Astrocyte (in vitro differentiated cells and primary cell): ENCODE results near the gene SPATA19. TPM values are rescaled to one million over a fixed set of nuclear protein-coding genes. Genes with fewer than 3 reads are reported as not detected.

Source experiments
- DNase-seq: peaks from one replicate; pipeline ENCODE4 v3.0.0-alpha.2; 2010; ENCODE audit warnings: low read depth
- FAIRE-seq: peaks from 2 replicates; lab custom pipeline; 2011; peaks lifted over from hg19 to GRCh38; lab: Jason Lieb, UNC
- H2AFZ ChIP-seq: 2 replicates; pipeline ENCODE4 v1.6.0; 2012; ENCODE audit warnings: low read depth, low read length, inconsistent platforms
- H3K27ac ChIP-seq: 2 replicates; pipeline ENCODE4 v1.5.1; 2011; ENCODE audit warnings: low read depth, low read length, inconsistent platforms
- H3K27me3 ChIP-seq: 2 replicates; pipeline ENCODE4 v1.6.0; 2011; ENCODE audit warnings: low read length, inconsistent platforms; ENCODE audit not compliant: insufficient read depth
- H3K36me3 ChIP-seq: 2 replicates; pipeline ENCODE4 v1.5.1; 2011; ENCODE audit warnings: low read length, inconsistent platforms; ENCODE audit not compliant: insufficient read depth
- H3K4me1 ChIP-seq: 2 replicates; pipeline ENCODE4 v1.5.1; 2011; ENCODE audit warnings: low read length, inconsistent platforms; ENCODE audit not compliant: insufficient read depth
- H3K4me2 ChIP-seq: 2 replicates; pipeline ENCODE4 v1.6.0; 2012; ENCODE audit warnings: low read length, inconsistent platforms
- H3K4me3 ChIP-seq: 2 replicates; pipeline ENCODE4 v1.5.1; 2011; ENCODE audit warnings: low read depth, mild to moderate bottlenecking, low read length, inconsistent platforms; ENCODE audit not compliant: insufficient read depth
- H3K79me2 ChIP-seq: 2 replicates; pipeline ENCODE4 v1.6.0; 2012; ENCODE audit warnings: mild to moderate bottlenecking, low read length, inconsistent platforms; ENCODE audit not compliant: insufficient read depth
- H3K9ac ChIP-seq: 2 replicates; pipeline ENCODE4 v1.6.0; 2012; ENCODE audit warnings: mild to moderate bottlenecking, low read length, inconsistent platforms
- H3K9me3 ChIP-seq: 2 replicates; pipeline ENCODE4 v1.5.1; 2012; ENCODE audit warnings: low read depth, mild to moderate bottlenecking, low read length, inconsistent platforms; ENCODE audit not compliant: insufficient read depth
- H4K20me1 ChIP-seq: 2 replicates; pipeline ENCODE4 v1.6.0; 2012; ENCODE audit warnings: low read length, inconsistent platforms; ENCODE audit not compliant: insufficient read depth
- H3K27ac Mint-ChIP-seq: one replicate; pipeline ENCODE4 v1.8.0; 2021; ENCODE audit warnings: mild to moderate bottlenecking, mixed read lengths; ENCODE audit not compliant: unreplicated experiment
- H3K27me3 Mint-ChIP-seq: one replicate; pipeline ENCODE4 v1.8.0; 2021; ENCODE audit warnings: low read depth, mixed read lengths; ENCODE audit not compliant: unreplicated experiment
- H3K36me3 Mint-ChIP-seq: one replicate; pipeline ENCODE4 v1.8.0; 2021; ENCODE audit warnings: low read depth, mixed read lengths; ENCODE audit not compliant: unreplicated experiment
- H3K4me1 Mint-ChIP-seq: one replicate; pipeline ENCODE4 v1.8.0; 2021; ENCODE audit warnings: low read depth, mixed read lengths; ENCODE audit not compliant: unreplicated experiment
- H3K4me3 Mint-ChIP-seq: one replicate; pipeline ENCODE4 v1.8.0; 2021; ENCODE audit warnings: mild to moderate bottlenecking, moderate library complexity, mixed read lengths; ENCODE audit not compliant: unreplicated experiment
- H3K9me3 Mint-ChIP-seq: one replicate; pipeline ENCODE4 v1.8.0; 2021; ENCODE audit warnings: mild to moderate bottlenecking, mixed read lengths; ENCODE audit not compliant: unreplicated experiment
- EZH2 ChIP-seq: IDR thresholded peaks from 2 replicates; pipeline ENCODE4 v1.6.1; 2012; ENCODE audit warnings: mild to moderate bottlenecking, low read length, inconsistent platforms; ENCODE audit not compliant: insufficient read depth
- total RNA-seq: library from RNA; stranded (reverse); gene quantifications from 2 replicates; pipeline ENCODE4 v1.2.1, GENCODE V29; 2021
- TF ChIP-seq, protein P1 (sequence below): IDR thresholded peaks from 2 replicates; pipeline ENCODE4 v1.5.1; 2011; ENCODE audit warnings: low read depth, mild to moderate bottlenecking, inconsistent platforms, low read length, moderate library complexity; ENCODE audit not compliant: insufficient read depth

Gene SPATA19
- total RNA-seq, 1 donor from 2014 or later: not detected

DNA sequence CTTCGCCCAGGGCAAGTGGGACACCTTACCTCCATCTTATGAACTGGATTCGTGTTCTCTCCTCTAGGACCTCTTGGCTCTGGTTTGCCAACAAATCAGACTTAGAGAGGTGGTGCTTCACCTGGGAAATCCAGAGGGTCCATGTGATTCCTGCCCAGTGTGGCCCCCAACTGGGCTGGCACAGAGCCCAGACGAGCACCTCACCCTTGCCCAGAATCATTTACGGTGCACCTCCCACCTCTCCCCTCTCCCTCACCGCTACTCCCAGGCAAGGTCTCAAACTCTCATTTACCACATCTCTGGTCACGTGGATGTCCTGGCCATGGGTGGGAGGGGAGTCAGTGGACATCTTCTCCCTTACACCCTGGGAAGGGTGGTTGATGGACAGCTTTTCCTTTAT, 1.1 kb downstream of the SPATA19 start:
- no peaks in the 10 kb centered on the region for H3K79me2 ChIP-seq
- Mint-ChIP-seq H3K27me3 (peaks cover 34% of the 10 kb centered on the region), H3K4me3 (no peak overlapping the region), H3K4me1 (peaks cover 3% of the 10 kb centered on the region), H3K9me3 (peaks cover 5% of the 10 kb centered on the region), H3K27ac (no peak overlapping the region), H3K36me3 (no peaks in the 10 kb centered on the region)
- DNase-seq (no peak), FAIRE-seq (no peak)
- TF ChIP-seq EZH2: no peak
- TF ChIP-seq, protein P1, sequence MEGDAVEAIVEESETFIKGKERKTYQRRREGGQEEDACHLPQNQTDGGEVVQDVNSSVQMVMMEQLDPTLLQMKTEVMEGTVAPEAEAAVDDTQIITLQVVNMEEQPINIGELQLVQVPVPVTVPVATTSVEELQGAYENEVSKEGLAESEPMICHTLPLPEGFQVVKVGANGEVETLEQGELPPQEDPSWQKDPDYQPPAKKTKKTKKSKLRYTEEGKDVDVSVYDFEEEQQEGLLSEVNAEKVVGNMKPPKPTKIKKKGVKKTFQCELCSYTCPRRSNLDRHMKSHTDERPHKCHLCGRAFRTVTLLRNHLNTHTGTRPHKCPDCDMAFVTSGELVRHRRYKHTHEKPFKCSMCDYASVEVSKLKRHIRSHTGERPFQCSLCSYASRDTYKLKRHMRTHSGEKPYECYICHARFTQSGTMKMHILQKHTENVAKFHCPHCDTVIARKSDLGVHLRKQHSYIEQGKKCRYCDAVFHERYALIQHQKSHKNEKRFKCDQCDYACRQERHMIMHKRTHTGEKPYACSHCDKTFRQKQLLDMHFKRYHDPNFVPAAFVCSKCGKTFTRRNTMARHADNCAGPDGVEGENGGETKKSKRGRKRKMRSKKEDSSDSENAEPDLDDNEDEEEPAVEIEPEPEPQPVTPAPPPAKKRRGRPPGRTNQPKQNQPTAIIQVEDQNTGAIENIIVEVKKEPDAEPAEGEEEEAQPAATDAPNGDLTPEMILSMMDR: no peak
- H3K27ac ChIP-seq: no peak overlapping the region
- H3K4me2 ChIP-seq: no peak overlapping the region
- H2AFZ ChIP-seq: no peak overlapping the region
- no peaks in the 10 kb centered on the region for H3K4me1 ChIP-seq
- no peak overlapping the region for H3K4me3 ChIP-seq
- no peaks in the 10 kb centered on the region for H4K20me1 ChIP-seq
- H3K36me3 ChIP-seq: no peaks in the 10 kb centered on the region
- H3K9ac ChIP-seq: no peak overlapping the region
- H3K9me3 ChIP-seq: no peaks in the 10 kb centered on the region
- no peaks in the 10 kb centered on the region for H3K27me3 ChIP-seq

DNA sequence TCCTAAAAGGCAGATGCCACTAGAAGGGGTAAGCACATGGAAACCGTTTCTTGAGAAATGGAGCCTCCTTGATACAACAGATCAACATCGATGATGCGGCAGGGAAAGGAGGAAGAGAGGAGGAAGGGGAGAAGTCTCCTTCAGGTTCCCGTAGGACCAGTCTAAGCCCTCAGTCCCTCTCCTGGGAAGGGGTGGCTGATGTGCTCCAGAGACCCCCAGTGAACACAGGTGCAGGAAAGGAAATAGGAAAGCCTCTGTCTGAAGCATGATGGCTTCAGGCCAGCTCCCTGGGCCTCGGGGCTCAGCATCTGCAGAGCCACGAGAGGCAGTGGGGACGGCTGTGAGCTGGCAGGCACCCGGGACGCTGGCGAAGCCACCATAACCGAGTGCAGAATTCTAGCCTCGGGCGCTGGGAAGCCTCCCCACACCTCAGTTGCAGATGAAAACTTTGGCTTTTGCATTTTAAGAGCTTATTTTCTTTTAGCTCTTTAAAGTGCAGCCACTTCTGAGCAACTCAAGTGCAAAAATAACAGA, 1.8 kb downstream of the SPATA19 start:
- Histone ChIP-seq H3K27ac (no peak overlapping the region), H3K4me3 (no peak overlapping the region), H3K9me3 (no peaks in the 10 kb centered on the region), H3K79me2 (no peaks in the 10 kb centered on the region), H3K27me3 (no peaks in the 10 kb centered on the region), H3K9ac (no peak overlapping the region), H2AFZ (no peak overlapping the region), H3K4me2 (no peak overlapping the region), H3K4me1 (no peaks in the 10 kb centered on the region), H3K36me3 (no peaks in the 10 kb centered on the region), H4K20me1 (no peaks in the 10 kb centered on the region)
- Mint-ChIP-seq H3K27ac (no peak overlapping the region), H3K4me1 (peaks cover 3% of the 10 kb centered on the region), H3K36me3 (no peaks in the 10 kb centered on the region), H3K9me3 (peaks cover 5% of the 10 kb centered on the region), H3K4me3 (no peak overlapping the region), H3K27me3 (peaks cover 34% of the 10 kb centered on the region)
- no peak for TF ChIP-seq EZH2
- TF ChIP-seq, protein P1: no peak
- DNase-seq (no peak), FAIRE-seq (no peak)

DNA sequence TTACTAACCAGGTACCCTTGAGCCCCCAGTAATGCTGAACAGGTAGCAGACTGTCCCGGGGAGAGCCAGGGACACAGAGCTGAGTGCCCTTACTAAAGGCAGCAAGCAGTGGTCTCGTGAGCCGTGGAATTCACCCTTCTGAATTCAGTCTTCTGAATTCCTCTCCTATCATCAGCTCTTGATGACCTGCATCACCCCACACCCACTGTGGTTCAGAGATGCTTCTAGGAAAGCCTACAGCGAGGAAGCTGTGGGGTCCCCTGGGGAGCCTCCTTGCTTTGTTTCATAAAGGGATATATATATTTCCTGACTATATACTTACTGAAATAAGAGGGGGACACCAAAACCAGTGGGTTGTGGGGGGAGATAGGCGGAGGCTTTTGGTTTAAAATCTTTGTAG, 2.6 kb downstream of the SPATA19 start:
- no peaks in the 10 kb centered on the region for H3K36me3 ChIP-seq
- no peak for FAIRE-seq
- H3K36me3 Mint-ChIP-seq: no peaks in the 10 kb centered on the region

More for the DNA sequence above, 2.6 kb downstream of the SPATA19 start:
- H4K20me1 ChIP-seq: no peaks in the 10 kb centered on the region
- Mint-ChIP-seq H3K9me3 (peaks cover 5% of the 10 kb centered on the region), H3K27me3 (peaks cover 34% of the 10 kb centered on the region), H3K27ac (no peak overlapping the region), H3K4me1 (peaks cover 3% of the 10 kb centered on the region), H3K4me3 (no peak overlapping the region)
- no peaks in the 10 kb centered on the region for H3K79me2 ChIP-seq
- no peaks in the 10 kb centered on the region for H3K4me1 ChIP-seq
- no peaks in the 10 kb centered on the region for H3K27me3 ChIP-seq
- DNase-seq: no peak
- TF ChIP-seq, protein P1: no peak
- TF ChIP-seq EZH2: no peak
- H3K9me3 ChIP-seq: peaks cover 2% of the 10 kb centered on the region
- H3K27ac ChIP-seq: no peak overlapping the region
- H3K4me2 ChIP-seq: no peak overlapping the region
- H3K9ac ChIP-seq: no peak overlapping the region
- no peak overlapping the region for H2AFZ ChIP-seq
- H3K4me3 ChIP-seq: no peak overlapping the region
